ENCODE measurements around the gene VEGFB. TPM values are rescaled to one million over a fixed set of nuclear protein-coding genes. Genes with fewer than 3 reads are reported as not detected.

Gene VEGFB
- total RNA-seq (2021; ENCODE audit: unreplicated experiment): 101 TPM
- polyA plus RNA-seq (2012; ENCODE audit: insufficient read length): 126 TPM
- Bru-seq, nascent RNA: percentile 68 among the genes with signal in this experiment
- percentile 76 among the genes with signal in this experiment for BruChase-seq, experiment 1, labeled RNA remaining after a 2-hour chase
- BruChase-seq, experiment 2, labeled RNA remaining after a 6-hour chase: percentile 78 among the genes with signal in this experiment
- long read RNA-seq, transcript VEGFB-202 (7 exons, 979 nt): minor isoform, 10 of 101 reads
- long read RNA-seq, transcript VEGFB-201 (7 exons, 1,380 nt): major isoform, 60 of 101 reads
- long read RNA-seq, partial matches to known transcripts: 16 of 101 reads
- long read RNA-seq, other reads (novel, unspliced or antisense): 14 of 101 reads

GRCh38 chr11:64233913-64234586 lies at the start of gene VEGFB:
Gene VEGFB, plus strand, starts transcription at chr11:64234584. Its CDS starts 250 bp downstream, at chr11:64234834.
- ATAC-seq (peak; percentile 75), DNase-seq (ENCODE audit: low read depth, low spot score) (no peak)
- Histone ChIP-seq H3K27me3 (ENCODE audit: control insufficient read depth, insufficient read depth, low read length) (no peaks in the 10 kb centered on the region), H3K4me3 (ENCODE audit: low read depth in 2 of 2, low read length in 2 of 2) (peak within 1 kb of the TSS; percentile 61 to 75), H3K4me1 (ENCODE audit: control insufficient read depth, insufficient read depth, low read length) (peaks cover 41% of the 10 kb centered on the region), H3K36me3 (ENCODE audit: control insufficient read depth, insufficient read depth, low read length) (no peaks in the 10 kb centered on the region; the same call in 1 of the 2 replicates), H3K9me3 (ENCODE audit: control insufficient read depth, insufficient read depth, low read depth, low read length) (no peaks in the 10 kb centered on the region), H3K27ac (ENCODE audit: low read length) (peak within 1 kb of the TSS; percentile 70)
- CTCF ChIA-PET: no interaction called here
- intact Hi-C loops (cut with micrococcal nuclease; ENCODE audit: unreplicated experiment) (no loop called here), in situ Hi-C loops (cut with HindIII; ENCODE audit: low pct_unique_long_range_greater_than_20kb, low sequenced_read_pairs) (no loop called here)
- TF ChIP-seq TCF7L2 (IDR thresholded peaks at IDR 0.05; ENCODE audit: low read depth, low read length) (no peak; the same call in 1 of the 2 replicates), SIN3A (IDR thresholded peaks at IDR 0.05; ENCODE audit: borderline replicate concordance, insufficient read depth, low read depth, low read length) (peak; percentile 39; the same call in 1 of the 2 replicates)
- POLR2A ChIA-PET: interaction anchor here (0.6 kb wide), 1 partner anchor 84 kb away, joined by 6 read pairs; no protein-coding TSS in a partner anchor
- no TSS peak for BruUV-seq (replicated peaks)

GRCh38 chr11:64185175-64185692 lies 49.1 kb upstream of the VEGFB start:
- H3K4me1 ChIP-seq (ENCODE audit: control insufficient read depth, insufficient read depth, low read length): peaks cover 41% of the 10 kb centered on the region
- no peak for TF ChIP-seq SIN3A (IDR thresholded peaks at IDR 0.05; ENCODE audit: borderline replicate concordance, insufficient read depth, low read depth, low read length)
- TF ChIP-seq POLR2AphosphoS5 (IDR thresholded peaks at IDR 0.05; ENCODE audit: low read depth, low read length): peak; percentile 97
- TF ChIP-seq CTCF (IDR thresholded peaks at IDR 0.05): no peak
- no peak for TF ChIP-seq REST (IDR thresholded peaks at IDR 0.05; ENCODE audit: insufficient read depth in 1 of 2, low read depth in 2 of 2, low read length in 1 of 2)
- no peak; the same call in 1 of the 2 replicates for TF ChIP-seq TCF7L2 (IDR thresholded peaks at IDR 0.05; ENCODE audit: low read depth, low read length)
- H3K27ac ChIP-seq (ENCODE audit: low read length): peak overlapping the region; percentile 98
- POLR2A ChIA-PET: interaction anchor here (0.6 to 0.7 kb wide), 3 partner anchors 11 to 323 kb away, joined by 3 to 8 read pairs (median 5); no protein-coding TSS in a partner anchor
- H3K4me3 ChIP-seq (ENCODE audit: low read depth in 2 of 2, low read length in 2 of 2): peak overlapping the region; percentile 83 to 90; a peak in 3 of 4 replicates
- intact Hi-C loops (cut with micrococcal nuclease; ENCODE audit: unreplicated experiment) (no loop called here), in situ Hi-C loops (cut with HindIII; ENCODE audit: low pct_unique_long_range_greater_than_20kb, low sequenced_read_pairs) (no loop called here)
- H3K27me3 ChIP-seq (ENCODE audit: control insufficient read depth, insufficient read depth, low read length): no peaks in the 10 kb centered on the region
- CTCF ChIA-PET: interaction anchor here (0.5 to 1.1 kb wide), 3 partner anchors 11 to 1255 kb away, joined by 3 to 7 read pairs (median 3); no protein-coding TSS in a partner anchor
- BruUV-seq (replicated peaks): TSS peak; percentile 90
- ATAC-seq (peak; percentile 43), DNase-seq (ENCODE audit: low read depth, low spot score) (no peak)
- no peaks in the 10 kb centered on the region for H3K9me3 ChIP-seq (ENCODE audit: control insufficient read depth, insufficient read depth, low read depth, low read length)
- H3K36me3 ChIP-seq (ENCODE audit: control insufficient read depth, insufficient read depth, low read length): peaks cover 4% of the 10 kb centered on the region; the same call in 1 of the 2 replicates

All from Panc1 (cell line).